Endothelial cell of umbilical vein (primary cell): ENCODE measurements around the gene HOXC12. TPM values are rescaled to one million over a fixed set of nuclear protein-coding genes. Genes with fewer than 3 reads are reported as not detected.

Experiments
- BruUV-seq: library from RNA; stranded (reverse); fragments of 400-500 nt; replicated peaks from 2 replicates; lab custom pipeline; 2021; lab: Mats Ljungman, UMichigan
- CTCF ChIA-PET: fragments of 300-600, 350-600 bp; sonication (Branson Sonifier 250); formaldehyde crosslinking; loops from one replicate; lab custom pipeline; 2021; ENCODE audit warnings: antibody characterized with exemption, inconsistent platforms; lab: Charles Lee
- POLR2A ChIA-PET: fragments of 300-600, 350-600 bp; sonication (Branson Sonifier 250); formaldehyde crosslinking; loops from one replicate; lab custom pipeline; 2021; ENCODE audit warnings: antibody characterized with exemption, inconsistent platforms; lab: Charles Lee
- DNase-seq: peaks from one replicate; pipeline ENCODE4 v3.0.0-alpha.2; 2011; ENCODE audit warnings: low read depth, low spot score
- FAIRE-seq: peaks from 2 replicates; lab custom pipeline; 2011; peaks lifted over from hg19 to GRCh38; lab: Jason Lieb, UNC
- H2AFZ ChIP-seq: 2 replicates; pipeline ENCODE4 v1.6.0; 2012; ENCODE audit warnings: low read depth, low read length, control low read depth, inconsistent platforms
- H3K27ac ChIP-seq: 2 replicates; pipeline ENCODE4 v1.5.1; 2011; ENCODE audit warnings: low read depth, mild to moderate bottlenecking, control low read depth, low read length, moderate library complexity; ENCODE audit not compliant: insufficient read depth
- H3K27me3 ChIP-seq, 2 experiments: 2 replicates each; pipeline versions ENCODE4 v1.6.0 to v1.6.1; 2011; ENCODE audit warnings: low read length in 2 of 2, mixed read lengths in 1 of 2; ENCODE audit not compliant: control insufficient read depth in 2 of 2, insufficient read depth in 2 of 2
- H3K36me3 ChIP-seq, 2 experiments: 2 replicates in 1 of 2; 3 replicates in 1 of 2; pipeline ENCODE4 v1.5.1; 2011; ENCODE audit warnings: low read length in 2 of 2, mild to moderate bottlenecking in 1 of 2, moderate library complexity in 1 of 2; ENCODE audit not compliant: control insufficient read depth in 2 of 2, insufficient read depth in 2 of 2; ENCODE audit errors: extremely low read depth in 1 of 2
- H3K4me1 ChIP-seq: 3 replicates; pipeline ENCODE4 v1.5.1; 2011; ENCODE audit warnings: mild to moderate bottlenecking, low read length; ENCODE audit not compliant: control insufficient read depth, insufficient read depth; ENCODE audit errors: extremely low read depth
- H3K4me2 ChIP-seq: 2 replicates; pipeline ENCODE4 v1.6.1; 2011; ENCODE audit warnings: low read length, control low read depth, mixed read lengths; ENCODE audit not compliant: insufficient read depth
- H3K4me3 ChIP-seq, 3 experiments: fragments of 200-600 bp in 1 of 3; sonication (generic), shearing (Covaris generic) in 1 of 3; replicated peaks in 1 of 3; 2 replicates each; pipeline ENCODE4 v1.5.1; 2011 to 2016; ENCODE audit warnings: control low read depth in 3 of 3, low read length in 3 of 3, mild to moderate bottlenecking in 2 of 3, inconsistent platforms in 1 of 3, low read depth in 1 of 3, moderate library complexity in 1 of 3; ENCODE audit not compliant: insufficient read depth in 1 of 3
- H3K79me2 ChIP-seq: 2 replicates; pipeline ENCODE4 v1.6.0; 2012; ENCODE audit warnings: low read length, inconsistent platforms; ENCODE audit not compliant: control insufficient read depth, insufficient read depth
- H3K9ac ChIP-seq: replicated peaks from 2 replicates; pipeline ENCODE3; 2011; ENCODE audit warnings: low read length, control low read depth; ENCODE audit not compliant: insufficient read depth; ENCODE audit errors: extremely low read depth
- H3K9me1 ChIP-seq: replicated peaks from 3 replicates; pipeline ENCODE4 v1.6.0; 2011; ENCODE audit warnings: mild to moderate bottlenecking, low read length; ENCODE audit not compliant: control insufficient read depth, insufficient read depth; ENCODE audit errors: extremely low read depth
- H3K9me3 ChIP-seq: replicated peaks from 2 replicates; pipeline ENCODE4 v1.5.1; 2012; ENCODE audit warnings: low read length, inconsistent platforms; ENCODE audit not compliant: control insufficient read depth, insufficient read depth
- H4K20me1 ChIP-seq: replicated peaks from 2 replicates; pipeline ENCODE3; 2011; ENCODE audit warnings: mild to moderate bottlenecking, low read length; ENCODE audit not compliant: control insufficient read depth, insufficient read depth; ENCODE audit errors: extremely low read depth
- FOS ChIP-seq: IDR thresholded peaks from 2 replicates; pipeline ENCODE4 v1.6.1; 2011; ENCODE audit warnings: mild to moderate bottlenecking, low read length, moderate library complexity, borderline replicate concordance; ENCODE audit not compliant: insufficient read depth
- GATA2 ChIP-seq: IDR thresholded peaks from 2 replicates; pipeline ENCODE4 v1.7.0; 2011; ENCODE audit warnings: low read depth, mild to moderate bottlenecking, moderate library complexity, mixed read lengths, low read length; ENCODE audit not compliant: insufficient read length, insufficient read depth
- JUN ChIP-seq: IDR thresholded peaks from 2 replicates; pipeline ENCODE4 v1.6.1; 2011; ENCODE audit warnings: borderline replicate concordance, low read depth; ENCODE audit not compliant: insufficient read length, insufficient read depth
- MYC ChIP-seq: IDR thresholded peaks from one replicate; pipeline ENCODE4 v1.6.1; 2011; ENCODE audit warnings: mild to moderate bottlenecking, low read depth, low read length
- POLR2A ChIP-seq: IDR thresholded peaks from 2 replicates; pipeline ENCODE4 v1.6.1; 2012; ENCODE audit warnings: low read depth, mild to moderate bottlenecking, control low read depth, low read length
- POLR2AphosphoS5 ChIP-seq: IDR thresholded peaks from 2 replicates; pipeline ENCODE4 v1.6.1; 2012; ENCODE audit warnings: low read depth, mild to moderate bottlenecking, control low read depth, low read length, moderate library complexity; ENCODE audit not compliant: insufficient read depth
- dilution Hi-C: fragments of 300-500 bp; cut with MboI; formaldehyde crosslinking; loops from one replicate; pipeline ENCODE4 v1.15.0; 2019; ENCODE audit warnings: low sequenced_read_pairs; ENCODE audit not compliant: extremely low pct_ligation_motif_present
- intact Hi-C: fragments of 100-400 bp; cut with micrococcal nuclease; formaldehyde crosslinking; loops from one replicate; pipeline ENCODE4 v1.10.0; 2022
- polyA plus RNA-seq, 4 experiments: library from polyadenylated mRNA; depleted of rRNA in 3 of 4; stranded (reverse) in 3 of 4; unstranded in 1 of 4; fragments of >200 nt; gene quantifications; 2 replicates each; pipeline versions ENCODE4 v1.2.1 to v1.2.3, GENCODE V29; 2011 to 2012; ENCODE audit warnings: missing spikeins in 1 of 4
- total RNA-seq: library from RNA; stranded (reverse); gene quantifications from 2 replicates; pipeline ENCODE4 v1.2.3, GENCODE V29; 2021
- TF ChIP-seq, protein P1 (sequence below), 2 donors: IDR thresholded peaks; 1 replicate in 1 of 2; 2 replicates in 1 of 2; pipeline ENCODE4 v1.5.1; 2011; ENCODE audit warnings: low read length in 2 of 2, mild to moderate bottlenecking in 2 of 2, moderate library complexity in 2 of 2, control low read depth in 1 of 2, inconsistent platforms in 1 of 2, low read depth in 1 of 2; ENCODE audit not compliant: insufficient read depth in 1 of 2; ENCODE audit errors: extremely low read depth in 1 of 2
- TF ChIP-seq, protein P2 (sequence below): IDR thresholded peaks from 2 replicates; pipeline ENCODE4 v1.6.1; 2011; ENCODE audit not compliant: insufficient read depth, insufficient read length

Gene HOXC12
- total and polyA plus RNA-seq, 2 donors (not counting 3 experiments of a cell fraction or from before 2014, with no cell fraction given): not detected

- Histone ChIP-seq H3K4me1 (no peaks in the 10 kb centered on the region), H2AFZ (no peak overlapping the region), H3K9me3 (no peaks in the 10 kb centered on the region), H3K4me2 (no peak overlapping the region), H3K36me3 (no peaks in the 10 kb centered on the region), H3K9ac (no peak overlapping the region), H3K79me2 (no peaks in the 10 kb centered on the region), H3K27ac (no peak overlapping the region), H4K20me1 (no peaks in the 10 kb centered on the region), H3K4me3 (no peak overlapping the region), H3K9me1 (no peaks in the 10 kb centered on the region), H3K27me3 (peaks cover 84 to 91% of the 10 kb centered on the region in 2 experiments)
- BruUV-seq: no TSS peak
- POLR2A ChIA-PET: no interaction called here
- TF ChIP-seq GATA2: no peak
- TF ChIP-seq POLR2AphosphoS5: no peak
- TF ChIP-seq, protein P1, sequence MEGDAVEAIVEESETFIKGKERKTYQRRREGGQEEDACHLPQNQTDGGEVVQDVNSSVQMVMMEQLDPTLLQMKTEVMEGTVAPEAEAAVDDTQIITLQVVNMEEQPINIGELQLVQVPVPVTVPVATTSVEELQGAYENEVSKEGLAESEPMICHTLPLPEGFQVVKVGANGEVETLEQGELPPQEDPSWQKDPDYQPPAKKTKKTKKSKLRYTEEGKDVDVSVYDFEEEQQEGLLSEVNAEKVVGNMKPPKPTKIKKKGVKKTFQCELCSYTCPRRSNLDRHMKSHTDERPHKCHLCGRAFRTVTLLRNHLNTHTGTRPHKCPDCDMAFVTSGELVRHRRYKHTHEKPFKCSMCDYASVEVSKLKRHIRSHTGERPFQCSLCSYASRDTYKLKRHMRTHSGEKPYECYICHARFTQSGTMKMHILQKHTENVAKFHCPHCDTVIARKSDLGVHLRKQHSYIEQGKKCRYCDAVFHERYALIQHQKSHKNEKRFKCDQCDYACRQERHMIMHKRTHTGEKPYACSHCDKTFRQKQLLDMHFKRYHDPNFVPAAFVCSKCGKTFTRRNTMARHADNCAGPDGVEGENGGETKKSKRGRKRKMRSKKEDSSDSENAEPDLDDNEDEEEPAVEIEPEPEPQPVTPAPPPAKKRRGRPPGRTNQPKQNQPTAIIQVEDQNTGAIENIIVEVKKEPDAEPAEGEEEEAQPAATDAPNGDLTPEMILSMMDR (IDR thresholded peaks at IDR 0.05; ENCODE audit: extremely low read depth in 1 of 2, insufficient read depth in 1 of 2, low read depth in 1 of 2, low read length in 2 of 2): no peak
- TF ChIP-seq FOS: no peak
- no peak for TF ChIP-seq JUN
- TF ChIP-seq, protein P2, sequence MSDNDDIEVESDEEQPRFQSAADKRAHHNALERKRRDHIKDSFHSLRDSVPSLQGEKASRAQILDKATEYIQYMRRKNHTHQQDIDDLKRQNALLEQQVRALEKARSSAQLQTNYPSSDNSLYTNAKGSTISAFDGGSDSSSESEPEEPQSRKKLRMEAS: no peak
- no peak for TF ChIP-seq MYC
- no peak for TF ChIP-seq POLR2A
- dilution Hi-C loops (no loop called here), intact Hi-C loops (no loop called here)
- no peak for DNase-seq
- FAIRE-seq: no peak
- CTCF ChIA-PET: interaction anchor here (0.8 kb wide), 1 partner anchor 25 kb away, joined by 3 read pairs; no protein-coding TSS in a partner anchor
Measured at GRCh38 chr12:53980104-53980801, 25.6 kb downstream of the HOXC12 start.
